HG02943 (cell line): ENCODE results near the gene GRIN2D.

Source experiments
- ATAC-seq: cut with Tn5 transposase; IDR thresholded peaks from one replicate; pipeline ENCODE4 v1.9.1; 2021; ENCODE audit warnings: mild to moderate bottlenecking, low read depth, moderate library complexity; ENCODE audit not compliant: unreplicated experiment

Gene GRIN2D

GRCh38 chr19:48393559-48394330, at the start of gene GRIN2D:
TSS of gene GRIN2D (plus strand) at chr19:48393668. CDS start at chr19:48398393, 4,725 bp downstream.
- ATAC-seq, result no peak

DNA sequence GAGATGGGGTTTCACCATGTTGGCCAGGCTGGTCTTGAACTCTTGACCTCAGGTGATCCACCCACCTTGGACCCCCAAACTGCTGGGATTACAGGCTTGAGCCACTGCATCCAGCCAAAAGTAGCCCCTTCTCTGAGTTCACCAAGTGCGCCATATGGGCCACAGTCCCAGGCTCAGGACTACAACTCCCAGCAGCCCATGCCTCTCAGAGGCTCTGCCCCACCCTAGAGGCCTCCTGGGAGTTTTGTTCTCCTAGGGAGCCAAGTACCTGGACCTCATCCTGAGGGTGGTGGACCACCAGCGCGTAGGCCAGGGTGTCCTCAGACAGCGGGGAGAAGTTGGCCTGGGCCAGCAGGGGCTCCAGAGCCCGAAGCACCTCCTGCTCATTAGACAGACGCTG, 48.6 kb upstream of the GRIN2D start:
- ATAC-seq, result no peak

GRCh38 chr19:48346191-48346590, 47.3 kb upstream of the GRIN2D start:
- ATAC-seq, result no peak

GRCh38 chr19:48348045-48348444, 45.4 kb upstream of the GRIN2D start:
- no peak for ATAC-seq

- ATAC-seq, result no peak
Measured at GRCh38 chr19:48348737-48349136, 44.7 kb upstream of the GRIN2D start.

- no peak for ATAC-seq
Measured at GRCh38 chr19:48350856-48351255, 42.6 kb upstream of the GRIN2D start.

GRCh38 chr19:48351341-48351752, 42.1 kb upstream of the GRIN2D start:
- ATAC-seq, result no peak

DNA sequence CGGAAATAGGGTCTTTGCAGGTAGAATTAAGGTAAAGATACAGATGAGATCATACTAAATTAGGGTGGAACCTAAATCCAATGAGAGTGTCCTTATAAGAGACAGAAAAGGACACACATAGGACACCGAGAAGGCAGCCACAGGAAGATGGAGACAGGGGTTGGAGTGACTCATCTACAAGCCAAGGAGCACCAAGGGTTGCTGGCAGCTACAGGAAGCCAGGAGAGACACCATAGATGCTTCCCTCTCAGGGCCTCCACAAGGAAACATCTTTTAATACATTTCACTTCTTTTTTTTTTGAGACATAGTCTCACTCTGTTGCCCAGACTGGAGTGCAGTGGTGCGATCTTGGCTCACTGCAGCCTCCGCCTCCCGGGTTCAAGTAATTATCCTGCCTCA, 39.8 kb upstream of the GRIN2D start:
- ATAC-seq, result no peak

GRCh38 chr19:48354332-48354992, 39.0 kb upstream of the GRIN2D start:
- ATAC-seq, result no peak

- no peak for ATAC-seq
Measured at GRCh38 chr19:48355365-48355954, 38.0 kb upstream of the GRIN2D start.

DNA sequence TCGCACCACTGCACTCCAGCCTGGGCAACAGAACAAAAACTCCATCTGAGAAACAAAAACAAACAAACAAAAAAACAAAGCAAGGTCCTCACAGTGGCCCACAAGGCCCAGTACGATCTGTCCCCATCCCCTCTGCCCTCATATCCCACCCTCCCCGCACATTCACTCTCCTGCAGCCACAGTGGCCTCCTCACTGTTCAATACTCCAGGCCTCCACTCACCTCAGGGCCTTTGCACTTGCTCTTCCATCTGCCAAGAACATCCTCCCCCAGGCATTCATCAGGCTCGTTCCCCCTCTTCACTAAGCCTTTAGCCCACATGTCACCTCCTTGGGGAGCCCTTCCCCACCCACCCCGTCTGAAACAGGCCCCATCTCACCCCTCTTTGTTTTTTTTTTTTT, 34.3 kb upstream of the GRIN2D start:
- ATAC-seq, result no peak

- no peak for ATAC-seq
Measured at GRCh38 chr19:48361912-48362311, 31.6 kb upstream of the GRIN2D start.

- ATAC-seq, result peak; percentile 44
Measured at GRCh38 chr19:48362716-48363499, 30.6 kb upstream of the GRIN2D start.

GRCh38 chr19:48363500-48363809, 30.0 kb upstream of the GRIN2D start:
- ATAC-seq, result peak; percentile 10

DNA sequence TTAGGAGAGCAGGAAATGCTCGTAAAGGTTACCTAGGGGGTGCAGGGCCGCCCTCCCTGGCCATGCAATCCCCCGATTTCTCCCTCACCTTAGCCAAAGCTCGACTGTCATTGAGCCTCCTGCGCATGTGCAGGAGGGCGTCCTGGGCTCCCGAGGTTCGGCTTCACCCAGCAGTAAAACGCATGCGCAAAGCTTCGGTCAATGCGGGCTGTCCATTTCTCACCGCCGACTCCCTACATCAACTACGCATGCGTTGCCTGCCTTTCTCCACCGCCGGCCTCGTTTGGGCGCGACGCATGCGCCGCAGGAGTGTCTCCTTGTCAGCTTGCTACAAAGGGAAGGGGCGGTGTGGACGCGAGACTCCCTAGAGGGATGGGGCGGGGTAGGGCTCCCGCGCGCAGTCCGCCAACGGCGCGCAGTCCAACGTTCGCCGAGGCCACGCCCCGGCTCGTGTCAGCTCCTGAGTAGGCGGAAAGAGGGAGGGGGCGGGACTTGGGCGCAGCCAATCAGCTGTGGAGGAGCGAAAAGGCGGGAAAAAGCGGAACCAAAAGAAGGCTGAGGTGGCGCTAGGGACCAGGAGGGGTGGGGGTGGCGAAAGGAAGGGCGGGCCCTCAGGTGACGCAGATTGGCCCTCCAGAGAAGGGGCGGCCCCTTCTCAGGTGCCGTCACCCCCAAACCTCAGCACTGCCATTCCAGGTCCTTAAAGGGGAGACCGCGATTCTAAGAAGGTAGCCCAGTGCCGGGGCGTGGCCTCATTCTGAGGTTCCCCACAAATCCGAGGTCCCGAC, 29.5 kb upstream of the GRIN2D start, which contains the start of the genes SYNGR4 and TMEM143:
SYNGR4 (plus strand) TSS at position 558 of the 788 bp plus-strand sequence. CDS start 1,476 bp downstream, outside the sequence.
TMEM143 (minus strand) TSS at position 131 of the 788 bp plus-strand sequence; CDS start at position 111, 20 bp downstream.
- peak; percentile 74 for ATAC-seq

- no peak for ATAC-seq
Measured at GRCh38 chr19:48364598-48365348, 28.7 kb upstream of the GRIN2D start.

GRCh38 chr19:48365602-48366001, 27.9 kb upstream of the GRIN2D start:
- ATAC-seq, result no peak

DNA sequence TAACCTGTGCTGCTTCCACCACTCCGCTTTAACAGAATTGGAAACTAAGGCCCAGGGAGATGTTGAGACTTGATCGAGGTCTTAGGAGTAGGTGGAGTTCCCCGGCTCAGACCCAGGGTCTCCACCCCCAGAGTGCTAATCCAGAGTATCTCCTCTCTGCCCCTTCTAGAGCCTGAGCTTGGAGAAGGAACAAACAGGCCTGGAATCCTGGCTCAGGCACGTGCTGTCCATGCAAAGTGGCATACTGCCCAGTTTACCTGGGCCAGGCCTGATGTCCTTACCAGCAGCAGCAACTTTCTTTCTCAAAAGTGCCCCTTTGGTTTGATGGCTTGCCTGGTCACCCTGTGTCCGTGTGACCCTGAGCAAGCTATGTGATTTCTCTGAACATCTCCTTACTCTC, 25.6 kb upstream of the GRIN2D start:
- ATAC-seq, result no peak

GRCh38 chr19:48368936-48369335, 24.5 kb upstream of the GRIN2D start:
- no peak for ATAC-seq
